Measurements from ENCODE around the gene ZNF329. TPM values are rescaled to one million over a fixed set of nuclear protein-coding genes. Genes with fewer than 3 reads are reported as not detected.

The ZNF329 gene
- polyA plus RNA-seq, 1 of the 3 experiments (the other 2 are of a cell fraction): 3.6 TPM

GRCh38 chr19:58095328-58095727 is 55.3 kb downstream of the ZNF329 start:
- H3K79me2 ChIP-seq (ENCODE audit: insufficient read depth): no peaks in the 10 kb centered on the region
- peaks cover 0 to 11% of the 10 kb centered on the region in 2 experiments; a peak in 1 of 4 replicates for H3K4me1 ChIP-seq (ENCODE audit: control insufficient read depth in 1 of 2, insufficient read depth in 2 of 2, low read depth in 1 of 2, low read length in 1 of 2)
- H3K9me3 ChIP-seq: no peaks in the 10 kb centered on the region
- no peak overlapping the region for H3K4me2 ChIP-seq
- H3F3A ChIP-seq (replicated peaks; ENCODE audit: insufficient read depth): no peaks in the 10 kb centered on the region
- H3K36me3 ChIP-seq (replicated peaks in 1 of 2; ENCODE audit: control insufficient read depth in 1 of 2, insufficient read depth in 2 of 2, low read length in 1 of 2): no peaks in the 10 kb centered on the region
- ChIA-PET CTCF (no interaction called here), POLR2A (no interaction called here)
- TF ChIP-seq NFIC (IDR thresholded peaks at IDR 0.05; ENCODE audit: borderline replicate concordance) (no peak), MAX (IDR thresholded peaks at IDR 0.05; ENCODE audit: low read depth) (no peak), YY1 (IDR thresholded peaks at IDR 0.05; ENCODE audit: low read depth) (no peak), PBX3 (IDR thresholded peaks at IDR 0.05) (no peak), POLR2AphosphoS5 (IDR thresholded peaks at IDR 0.05; ENCODE audit: low read depth, low read length) (no peak), USF1 (IDR thresholded peaks at IDR 0.05; ENCODE audit: borderline replicate concordance, low read depth) (no peak), USF2 (IDR thresholded peaks at IDR 0.05; ENCODE audit: borderline replicate concordance, low read depth, low read length) (no peak), GABPA (IDR thresholded peaks at IDR 0.05; ENCODE audit: low read depth) (no peak), EZH2phosphoT487 (IDR thresholded peaks at IDR 0.05; ENCODE audit: borderline replicate concordance, low read depth) (no peak), RFX5 (IDR thresholded peaks at IDR 0.05; ENCODE audit: low read length) (no peak), SIN3A (IDR thresholded peaks at IDR 0.05; ENCODE audit: borderline replicate concordance, low read depth, low read length) (no peak), MXI1 (IDR thresholded peaks at IDR 0.05; ENCODE audit: low read depth, low read length) (no peak), GATA2 (CRISPR knock-in tag; IDR thresholded peaks at IDR 0.05) (no peak), TCF12 (IDR thresholded peaks at IDR 0.05) (no peak), NRF1 (IDR thresholded peaks at IDR 0.05; ENCODE audit: low read depth, low read length) (no peak), JUND (IDR thresholded peaks at IDR 0.05) (no peak), TEAD4 (IDR thresholded peaks at IDR 0.05; ENCODE audit: borderline replicate concordance, insufficient read depth) (no peak), RAD21 (IDR thresholded peaks at IDR 0.05; ENCODE audit: low read length) (no peak), ZBTB33 (IDR thresholded peaks at IDR 0.05; ENCODE audit: borderline replicate concordance, low read depth) (no peak)
- no peak overlapping the region for H2AFZ ChIP-seq (ENCODE audit: low read depth)
- H3K4me3 ChIP-seq (ENCODE audit: low read depth in 2 of 2, low read length in 1 of 2): no peak overlapping the region; a peak in 1 of 4 replicates
- H4K20me1 ChIP-seq (ENCODE audit: insufficient read depth): no peaks in the 10 kb centered on the region
- no peak overlapping the region for H3K27ac ChIP-seq (ENCODE audit: low read depth in 2 of 2, low read length in 1 of 2)
- WGBS (ENCODE audit: low lambda C conversion rate): 57% methylated on average over 7 of the region's 10 CpGs
- no peaks in the 10 kb centered on the region for H3K9me2 ChIP-seq
- H3K27me3 ChIP-seq (ENCODE audit: insufficient read depth): no peaks in the 10 kb centered on the region
- no peak for DNase-seq
- no peak overlapping the region for H3K9ac ChIP-seq
